GM21390 (cell line): Measurements from ENCODE around the gene TMEM163.
"Not testable (repeated sequence)": the region's sequence is repeated elsewhere in the genome, so short reads cannot be mapped to it uniquely, and the experiment has no call there.

Source experiments
- ATAC-seq: cut with Tn5 transposase; IDR thresholded peaks from one replicate; pipeline ENCODE4 v1.9.1; 2021; ENCODE audit not compliant: unreplicated experiment

The TMEM163 gene

GRCh38 chr2:134667081-134667480, 51.7 kb downstream of the TMEM163 start:
- ATAC-seq, result no peak

DNA sequence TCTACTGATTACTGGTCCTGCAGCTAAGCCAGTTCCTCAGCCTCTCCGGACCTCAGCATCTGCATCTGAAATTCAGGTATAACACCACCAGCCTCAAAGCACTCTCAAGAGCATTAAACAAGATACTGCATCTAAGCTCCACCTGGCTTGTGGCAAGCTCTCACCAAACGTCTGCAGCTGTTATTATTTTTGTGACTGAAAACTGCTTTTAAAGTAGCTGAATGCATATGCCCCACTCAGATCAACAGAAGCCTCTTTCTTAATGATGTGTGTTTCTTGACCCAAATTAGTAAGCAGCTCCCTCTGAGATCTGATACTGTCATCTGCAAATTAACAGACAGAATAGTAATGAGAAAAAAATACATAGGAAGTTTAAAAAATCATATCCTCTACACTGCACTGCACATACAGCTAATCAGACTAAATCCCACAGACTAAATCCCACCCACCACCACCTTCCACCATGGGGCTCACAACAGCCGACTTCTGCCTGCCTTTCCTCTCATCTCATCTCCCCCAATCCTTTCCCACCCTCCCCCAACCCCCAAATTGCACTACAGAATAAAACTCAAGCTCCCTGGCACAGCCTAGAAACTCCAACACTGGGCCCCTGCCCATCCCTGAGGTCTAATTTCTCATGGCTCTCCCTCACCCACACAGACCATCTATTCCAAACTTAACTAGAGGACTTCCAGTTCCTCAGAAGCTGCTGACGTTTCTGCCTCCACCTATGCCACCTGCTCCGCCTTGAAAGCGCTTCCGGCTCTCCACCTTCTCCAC, 52.9 kb downstream of the TMEM163 start:
- no peak for ATAC-seq

GRCh38 chr2:134663451-134664450, 55.0 kb downstream of the TMEM163 start:
- ATAC-seq, result no peak

- ATAC-seq, result no peak
Observed at GRCh38 chr2:134662751-134663150, 56.0 kb downstream of the TMEM163 start.

DNA sequence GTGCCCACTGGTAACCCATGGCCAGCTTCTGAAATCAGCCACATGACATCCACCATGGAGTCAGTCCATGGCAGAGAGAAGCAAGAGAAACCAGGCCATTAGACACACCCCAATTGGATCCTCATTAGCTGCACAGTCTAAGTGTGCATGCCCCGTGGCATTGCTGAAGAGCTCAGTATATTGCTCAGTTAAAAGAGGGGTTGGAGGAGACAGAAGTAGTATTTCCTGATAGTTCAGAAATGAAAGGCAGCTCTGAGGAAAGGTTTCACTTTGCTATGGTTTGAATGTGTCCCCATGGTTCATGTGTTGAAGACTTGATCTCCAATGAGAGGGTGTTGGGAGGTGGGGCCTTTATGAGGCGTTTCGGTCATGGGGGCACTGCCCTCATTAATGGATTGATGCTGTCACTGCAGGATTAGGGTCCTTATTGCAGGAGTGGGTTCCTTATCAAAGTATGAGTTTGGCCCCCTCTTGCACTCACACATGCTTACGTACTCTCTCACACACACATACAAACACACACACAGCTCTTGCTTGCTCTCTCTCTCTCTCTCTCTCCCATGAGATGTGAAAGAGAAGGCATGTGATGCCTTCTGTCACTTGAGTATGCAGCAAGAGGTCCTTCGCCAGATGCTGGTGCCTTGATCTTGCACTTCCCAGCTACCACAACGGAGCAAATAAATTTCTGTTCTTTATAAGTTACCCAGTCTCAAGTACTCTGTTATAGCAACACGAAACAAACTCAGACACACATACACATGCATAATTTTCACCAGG, 58.0 kb downstream of the TMEM163 start:
- ATAC-seq, result no peak

DNA sequence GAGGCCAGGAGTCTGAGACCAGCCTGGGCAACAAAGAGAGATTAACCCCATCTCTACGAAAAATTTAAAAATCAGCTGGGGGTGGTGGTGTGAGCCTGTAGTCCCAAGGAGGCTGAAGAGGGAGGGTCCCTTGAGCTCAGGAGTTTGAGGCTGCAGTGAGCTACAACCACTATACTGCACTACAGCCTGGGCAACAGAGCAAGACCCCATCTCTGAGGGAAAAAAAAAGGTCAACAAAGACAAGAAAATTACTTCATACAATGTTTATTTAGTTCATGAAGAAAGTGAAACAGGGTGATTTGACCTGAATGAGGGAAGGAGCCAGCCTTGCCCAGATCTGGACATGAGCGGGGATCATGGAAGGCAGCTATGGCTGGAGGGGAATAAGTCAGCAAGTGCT, 59.1 kb downstream of the TMEM163 start:
- no peak for ATAC-seq

DNA sequence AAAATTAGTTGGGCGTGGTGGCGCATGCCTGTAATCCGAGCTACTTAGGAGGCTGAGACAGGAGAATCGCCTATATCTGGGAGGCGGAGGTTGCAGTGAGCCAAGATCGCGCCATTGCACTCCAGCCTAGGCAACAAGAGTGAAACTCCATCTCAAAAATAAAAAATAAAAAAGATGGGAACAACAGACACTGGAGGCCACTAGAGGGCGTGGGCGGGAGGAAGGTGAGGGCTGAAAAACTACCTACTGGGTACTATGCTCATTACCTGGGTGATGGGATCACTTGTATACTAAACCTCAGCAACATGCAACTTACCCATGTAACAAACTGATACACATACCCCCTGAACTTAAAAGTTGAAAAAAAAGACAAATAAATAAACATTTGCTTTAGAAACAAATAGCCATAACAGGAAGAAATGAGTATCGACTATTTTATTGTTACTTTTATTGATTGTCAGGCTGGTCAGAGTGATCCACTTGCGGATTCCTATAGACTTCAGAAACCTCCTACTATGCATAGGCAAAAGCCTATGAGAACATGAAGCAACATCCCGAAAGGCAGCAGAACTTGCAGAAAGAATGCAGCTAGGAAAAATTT, 61.0 kb downstream of the TMEM163 start:
- no peak for ATAC-seq

- not testable (repeated sequence) for ATAC-seq
Observed at GRCh38 chr2:134656391-134656790, 62.4 kb downstream of the TMEM163 start.

DNA sequence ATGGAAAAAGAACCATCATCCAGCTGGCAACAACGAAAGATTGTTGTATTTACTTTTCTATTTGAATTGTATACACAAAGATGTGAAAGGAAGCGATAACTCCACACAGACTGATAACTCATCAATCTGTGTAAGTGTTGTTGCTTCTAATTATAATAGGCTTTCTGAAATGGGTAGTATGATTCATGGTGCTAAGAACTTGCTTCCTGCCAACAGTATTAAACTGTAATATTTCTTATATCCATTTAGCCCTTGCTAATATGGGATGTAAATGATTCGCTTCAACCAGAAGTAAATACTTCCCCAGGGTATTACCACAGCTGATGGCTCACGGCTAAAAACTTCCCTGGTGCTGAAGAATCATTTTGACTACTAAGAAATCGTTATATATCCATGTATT, 70.2 kb downstream of the TMEM163 start:
- no peak for ATAC-seq

DNA sequence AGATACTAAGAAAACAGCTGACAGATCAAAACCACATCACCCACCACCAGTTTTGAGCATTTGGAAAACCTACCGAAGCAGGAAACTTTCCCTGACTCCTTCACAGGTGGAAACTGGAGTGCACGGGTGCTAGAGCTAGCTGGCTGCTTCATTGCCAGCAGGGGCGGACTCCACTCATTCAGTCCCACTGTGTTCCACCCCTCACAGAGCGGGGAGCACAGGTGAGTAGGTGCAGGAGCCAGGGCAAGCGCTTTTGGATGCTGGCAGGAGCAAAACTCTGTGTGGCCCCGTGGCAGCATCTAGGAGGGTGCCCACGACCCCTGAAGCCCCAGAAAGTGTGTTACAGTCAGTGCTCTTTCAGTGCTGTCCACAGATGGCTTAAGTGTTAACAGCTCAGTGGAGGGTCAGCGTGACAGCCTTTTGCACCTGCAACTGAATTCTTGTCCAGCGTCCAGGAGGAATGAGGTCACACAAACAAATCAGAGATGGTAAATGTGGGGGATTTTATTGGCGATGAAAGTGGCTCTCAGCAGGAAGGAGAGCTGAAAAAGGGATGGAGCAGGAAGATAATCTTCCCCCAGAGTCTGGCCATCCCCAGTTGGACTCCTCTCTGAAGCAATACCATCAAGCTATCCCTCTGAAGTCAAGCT, 71.1 kb downstream of the TMEM163 start:
- ATAC-seq, result no peak

GRCh38 chr2:134642938-134643337, 75.9 kb downstream of the TMEM163 start:
- ATAC-seq, result no peak

GRCh38 chr2:134640494-134640893, 78.3 kb downstream of the TMEM163 start:
- ATAC-seq, result no peak

DNA sequence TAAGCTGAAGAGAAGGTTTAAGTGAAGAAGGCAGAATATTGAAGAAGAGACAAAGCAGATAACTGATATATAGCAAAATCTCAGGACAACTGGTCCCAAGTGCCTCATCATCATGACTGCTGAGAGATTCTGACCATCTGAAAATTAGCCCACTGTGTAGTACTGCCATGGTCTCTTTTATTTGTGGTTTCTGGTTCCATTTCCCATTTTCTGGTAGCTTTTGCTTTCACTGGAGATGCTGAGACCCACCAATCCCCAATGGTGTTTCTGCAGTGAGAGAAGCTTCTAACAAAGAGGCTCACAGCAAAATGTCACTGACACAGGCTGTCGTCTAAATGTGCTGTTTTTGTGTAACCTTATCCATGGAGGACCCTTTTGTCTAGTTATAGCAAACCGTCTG, 79.5 kb downstream of the TMEM163 start:
- ATAC-seq, result no peak

DNA sequence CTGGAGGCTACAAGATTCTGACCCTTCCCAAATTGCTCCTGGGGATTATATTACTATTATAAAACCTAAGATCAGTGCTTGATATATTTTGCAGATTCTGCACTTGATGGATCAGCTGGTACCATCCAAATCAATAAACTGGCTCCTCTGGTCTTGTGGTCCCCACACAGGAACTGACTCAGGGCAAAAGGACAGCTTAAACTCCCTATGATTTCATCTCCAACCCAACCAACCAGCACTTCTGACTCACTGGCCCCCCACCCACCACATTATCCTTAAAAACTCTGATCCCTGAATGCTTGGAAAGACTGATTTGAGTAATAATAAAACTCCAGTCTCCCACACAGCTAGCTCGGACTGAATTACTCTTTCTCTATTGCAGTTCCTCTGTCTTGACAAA, 82.1 kb downstream of the TMEM163 start:
- no peak for ATAC-seq

GRCh38 chr2:134634054-134634753, 84.6 kb downstream of the TMEM163 start:
- no peak for ATAC-seq

DNA sequence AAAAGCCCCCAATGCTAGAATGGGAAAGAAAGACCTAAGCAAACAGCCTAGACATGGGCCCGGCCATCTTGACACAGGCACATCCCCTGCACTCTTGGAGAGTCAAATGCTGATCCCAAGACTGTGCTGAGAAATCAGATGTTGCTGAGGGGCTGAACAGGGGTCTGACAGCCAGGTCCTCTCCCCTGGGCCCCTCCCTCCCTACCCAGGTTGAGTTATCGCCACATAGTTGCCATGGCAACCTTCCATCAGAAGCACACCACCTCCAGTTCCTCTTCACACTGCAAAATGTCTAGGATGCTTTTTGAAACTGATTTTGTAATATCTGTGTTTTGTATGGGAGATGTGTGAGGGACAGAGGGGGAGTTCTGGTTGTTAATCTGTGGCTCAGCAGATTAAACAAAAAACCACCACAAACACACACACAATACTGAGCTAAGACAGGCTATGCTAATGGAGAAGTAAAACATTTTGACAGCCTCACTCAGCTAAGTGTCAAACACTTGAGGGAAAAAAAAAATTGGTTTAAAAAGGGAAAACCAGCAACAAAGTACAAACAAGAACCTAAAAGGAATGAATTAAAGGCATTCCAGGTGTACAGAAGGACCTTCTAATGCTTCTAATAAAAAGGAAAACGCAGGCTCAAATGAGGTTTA, 88.2 kb downstream of the TMEM163 start:
- no peak for ATAC-seq

DNA sequence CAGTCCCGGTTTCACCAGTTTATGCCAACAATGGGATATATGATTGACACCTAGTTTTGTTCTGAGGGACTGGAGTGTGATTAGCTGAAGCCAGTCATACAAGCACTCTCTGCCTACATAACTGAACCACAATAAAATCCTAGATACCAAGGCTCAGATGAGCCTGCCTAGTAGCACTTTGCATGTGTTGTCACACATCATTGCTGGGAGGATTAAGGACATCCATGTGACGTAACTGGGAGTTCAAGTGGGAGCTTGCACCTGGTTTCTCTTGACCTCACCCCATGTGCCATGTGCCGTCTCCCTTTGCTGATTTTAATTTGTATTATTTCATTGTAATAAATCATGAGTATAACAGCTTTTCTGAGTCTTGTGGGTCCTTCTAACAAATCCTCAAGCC, 90.3 kb downstream of the TMEM163 start:
- ATAC-seq, result no peak

DNA sequence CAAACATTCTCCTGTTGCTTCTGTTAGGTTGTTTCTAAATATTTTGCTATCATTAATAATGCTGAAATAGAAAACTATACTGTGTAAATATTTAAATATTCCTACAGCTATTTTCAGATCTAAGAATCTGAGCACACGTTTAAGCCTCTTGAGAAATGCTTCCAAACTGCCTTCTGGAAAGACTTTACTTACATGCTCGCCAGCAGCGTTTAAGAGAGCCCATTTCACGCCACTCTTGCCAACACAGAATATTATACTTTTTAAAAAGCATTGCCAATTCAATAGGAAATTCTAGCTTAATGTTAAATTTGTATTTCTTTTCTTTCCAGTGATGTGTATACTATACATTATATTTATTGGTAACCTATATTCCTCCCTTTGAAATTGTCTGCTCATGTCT, 92.0 kb downstream of the TMEM163 start:
- ATAC-seq, result no peak

- no peak for ATAC-seq
Observed at GRCh38 chr2:134625311-134625710, 93.5 kb downstream of the TMEM163 start.
